Endothelial cell of umbilical vein (primary cell): ENCODE data around the gene PRKCD.

Experiments used
- MYC ChIP-seq: IDR thresholded peaks from one replicate; pipeline ENCODE4 v1.6.1; 2011; ENCODE audit warnings: mild to moderate bottlenecking, low read depth, low read length
- POLR2AphosphoS5 ChIP-seq: IDR thresholded peaks from 2 replicates; pipeline ENCODE4 v1.6.1; 2012; ENCODE audit warnings: low read depth, mild to moderate bottlenecking, control low read depth, low read length, moderate library complexity; ENCODE audit not compliant: insufficient read depth
- TF ChIP-seq, protein P1 (sequence below), 2 donors: IDR thresholded peaks; 1 replicate in 1 of 2; 2 replicates in 1 of 2; pipeline ENCODE4 v1.5.1; 2011; ENCODE audit warnings: low read length in 2 of 2, mild to moderate bottlenecking in 2 of 2, moderate library complexity in 2 of 2, control low read depth in 1 of 2, inconsistent platforms in 1 of 2, low read depth in 1 of 2; ENCODE audit not compliant: insufficient read depth in 1 of 2; ENCODE audit errors: extremely low read depth in 1 of 2

- TF ChIP-seq, protein P1, sequence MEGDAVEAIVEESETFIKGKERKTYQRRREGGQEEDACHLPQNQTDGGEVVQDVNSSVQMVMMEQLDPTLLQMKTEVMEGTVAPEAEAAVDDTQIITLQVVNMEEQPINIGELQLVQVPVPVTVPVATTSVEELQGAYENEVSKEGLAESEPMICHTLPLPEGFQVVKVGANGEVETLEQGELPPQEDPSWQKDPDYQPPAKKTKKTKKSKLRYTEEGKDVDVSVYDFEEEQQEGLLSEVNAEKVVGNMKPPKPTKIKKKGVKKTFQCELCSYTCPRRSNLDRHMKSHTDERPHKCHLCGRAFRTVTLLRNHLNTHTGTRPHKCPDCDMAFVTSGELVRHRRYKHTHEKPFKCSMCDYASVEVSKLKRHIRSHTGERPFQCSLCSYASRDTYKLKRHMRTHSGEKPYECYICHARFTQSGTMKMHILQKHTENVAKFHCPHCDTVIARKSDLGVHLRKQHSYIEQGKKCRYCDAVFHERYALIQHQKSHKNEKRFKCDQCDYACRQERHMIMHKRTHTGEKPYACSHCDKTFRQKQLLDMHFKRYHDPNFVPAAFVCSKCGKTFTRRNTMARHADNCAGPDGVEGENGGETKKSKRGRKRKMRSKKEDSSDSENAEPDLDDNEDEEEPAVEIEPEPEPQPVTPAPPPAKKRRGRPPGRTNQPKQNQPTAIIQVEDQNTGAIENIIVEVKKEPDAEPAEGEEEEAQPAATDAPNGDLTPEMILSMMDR (IDR thresholded peaks at IDR 0.05; ENCODE audit: extremely low read depth in 1 of 2, insufficient read depth in 1 of 2, low read depth in 1 of 2, low read length in 2 of 2), result no peak
- TF ChIP-seq MYC, result no peak
- TF ChIP-seq POLR2AphosphoS5, result no peak
Measured at GRCh38 chr3:53198996-53199395, 38.0 kb downstream of the PRKCD start.
